ENCODE data around the gene PRKCB.
"Not testable (repeated sequence)": the region's sequence is repeated elsewhere in the genome, so short reads cannot be mapped to it uniquely, and the experiment has no call there.

PRKCB gene

DNA sequence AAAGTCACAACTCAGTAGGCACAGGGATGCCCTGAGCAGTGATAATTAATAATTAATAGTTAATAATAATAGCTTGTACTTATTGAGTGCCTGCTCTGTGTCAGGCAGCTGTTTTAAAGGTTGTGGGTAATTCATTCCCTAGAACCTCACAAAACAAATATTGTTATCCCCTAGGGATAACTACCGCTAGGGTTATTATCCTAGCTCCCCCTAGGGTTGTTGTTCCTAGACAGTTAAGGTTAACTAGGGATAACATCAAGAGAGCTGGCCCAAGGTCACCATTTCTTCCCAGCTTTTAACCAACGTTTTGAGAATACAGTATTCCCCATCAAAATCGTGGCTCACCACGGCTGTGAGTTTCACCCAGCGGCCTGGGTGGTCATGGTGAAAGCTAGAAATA, 180.1 kb downstream of the PRKCB start:
- H3K4me3 ChIP-seq (ENCODE audit: low read depth, low read length), result no peak overlapping the region
- in situ Hi-C loops (cut with HindIII; ENCODE audit: low sequenced_read_pairs), result no loop called here
- no peak for DNase-seq (ENCODE audit: low read depth, low spot score)
- TF ChIP-seq, protein P1, sequence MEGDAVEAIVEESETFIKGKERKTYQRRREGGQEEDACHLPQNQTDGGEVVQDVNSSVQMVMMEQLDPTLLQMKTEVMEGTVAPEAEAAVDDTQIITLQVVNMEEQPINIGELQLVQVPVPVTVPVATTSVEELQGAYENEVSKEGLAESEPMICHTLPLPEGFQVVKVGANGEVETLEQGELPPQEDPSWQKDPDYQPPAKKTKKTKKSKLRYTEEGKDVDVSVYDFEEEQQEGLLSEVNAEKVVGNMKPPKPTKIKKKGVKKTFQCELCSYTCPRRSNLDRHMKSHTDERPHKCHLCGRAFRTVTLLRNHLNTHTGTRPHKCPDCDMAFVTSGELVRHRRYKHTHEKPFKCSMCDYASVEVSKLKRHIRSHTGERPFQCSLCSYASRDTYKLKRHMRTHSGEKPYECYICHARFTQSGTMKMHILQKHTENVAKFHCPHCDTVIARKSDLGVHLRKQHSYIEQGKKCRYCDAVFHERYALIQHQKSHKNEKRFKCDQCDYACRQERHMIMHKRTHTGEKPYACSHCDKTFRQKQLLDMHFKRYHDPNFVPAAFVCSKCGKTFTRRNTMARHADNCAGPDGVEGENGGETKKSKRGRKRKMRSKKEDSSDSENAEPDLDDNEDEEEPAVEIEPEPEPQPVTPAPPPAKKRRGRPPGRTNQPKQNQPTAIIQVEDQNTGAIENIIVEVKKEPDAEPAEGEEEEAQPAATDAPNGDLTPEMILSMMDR (IDR thresholded peaks at IDR 0.05; ENCODE audit: low read depth, low read length), result no peak

DNA sequence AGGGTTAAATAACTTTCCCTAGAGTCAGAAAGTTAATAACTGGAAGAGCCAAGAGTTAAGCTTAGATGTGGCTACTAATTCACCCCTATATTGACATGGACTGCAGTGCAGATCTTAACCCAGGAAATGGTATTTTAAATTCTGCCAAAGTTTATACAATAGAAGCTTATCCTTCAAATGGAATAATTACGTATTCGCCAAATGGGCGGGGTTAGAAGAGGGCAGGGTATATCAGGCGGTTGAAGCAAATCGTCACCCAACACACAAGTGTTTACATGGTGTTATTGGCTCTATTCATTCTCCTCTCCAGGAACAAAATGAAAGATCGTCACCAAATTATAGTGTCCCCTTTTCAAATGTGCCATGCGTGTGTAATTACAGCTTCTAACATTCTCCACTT, 182.7 kb downstream of the PRKCB start:
- in situ Hi-C loops (cut with HindIII; ENCODE audit: low sequenced_read_pairs), result no loop called here
- DNase-seq (ENCODE audit: low read depth, low spot score), result no peak
- H3K4me3 ChIP-seq (ENCODE audit: low read depth, low read length), result no peak overlapping the region
- TF ChIP-seq, protein P1 (IDR thresholded peaks at IDR 0.05; ENCODE audit: low read depth, low read length), result no peak

DNA sequence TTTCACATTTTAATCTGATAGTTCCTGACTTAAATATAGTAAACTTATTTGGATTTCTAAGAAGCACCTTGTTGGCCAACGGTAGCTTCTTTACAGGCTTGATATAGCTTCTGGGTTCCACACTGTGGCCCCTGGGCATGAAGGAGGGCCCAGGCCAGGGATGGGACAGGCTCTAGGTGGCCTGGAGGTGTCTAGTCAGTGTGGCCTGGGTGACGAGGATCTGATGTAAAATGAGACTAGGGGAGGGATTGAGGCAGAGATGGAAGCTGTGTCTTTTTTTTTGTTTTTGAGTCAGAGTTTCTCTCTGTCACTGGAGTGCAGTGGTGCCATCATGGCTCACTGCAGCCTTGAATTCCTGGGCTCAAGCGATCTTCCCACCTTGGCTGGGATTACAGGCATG, 187.0 kb downstream of the PRKCB start:
- TF ChIP-seq, protein P1 (IDR thresholded peaks at IDR 0.05; ENCODE audit: low read depth, low read length), result no peak
- in situ Hi-C loops (cut with HindIII; ENCODE audit: low sequenced_read_pairs), result no loop called here

DNA sequence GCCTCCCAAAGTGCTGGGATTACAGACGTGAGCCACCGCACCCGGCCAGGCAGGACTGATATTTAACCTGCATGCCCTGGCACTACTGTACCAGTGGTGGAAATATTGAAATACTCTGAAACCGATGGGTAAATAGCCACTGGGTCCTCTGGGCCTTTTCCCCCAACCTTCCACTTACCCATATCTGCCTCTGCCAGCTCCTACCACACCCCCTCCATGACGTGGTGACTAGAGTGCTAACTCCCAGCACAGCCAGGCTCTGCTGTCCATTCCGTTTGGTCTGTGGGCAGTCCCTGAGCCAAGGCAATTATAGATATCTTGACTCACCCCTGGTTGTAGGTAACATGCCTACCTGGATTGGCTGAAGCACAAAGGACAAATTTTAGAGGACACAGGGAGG, 187.8 kb downstream of the PRKCB start:
- no peak for DNase-seq (ENCODE audit: low read depth, low spot score)
- TF ChIP-seq, protein P1 (IDR thresholded peaks at IDR 0.05; ENCODE audit: low read depth, low read length), result no peak
- no peak overlapping the region for H3K4me3 ChIP-seq (ENCODE audit: low read depth, low read length)
- in situ Hi-C loops (cut with HindIII; ENCODE audit: low sequenced_read_pairs), result no loop called here

More for the DNA sequence above, 187.0 kb downstream of the PRKCB start:
- DNase-seq (ENCODE audit: low read depth, low spot score), result no peak
- H3K4me3 ChIP-seq (ENCODE audit: low read depth, low read length), result no peak overlapping the region

DNA sequence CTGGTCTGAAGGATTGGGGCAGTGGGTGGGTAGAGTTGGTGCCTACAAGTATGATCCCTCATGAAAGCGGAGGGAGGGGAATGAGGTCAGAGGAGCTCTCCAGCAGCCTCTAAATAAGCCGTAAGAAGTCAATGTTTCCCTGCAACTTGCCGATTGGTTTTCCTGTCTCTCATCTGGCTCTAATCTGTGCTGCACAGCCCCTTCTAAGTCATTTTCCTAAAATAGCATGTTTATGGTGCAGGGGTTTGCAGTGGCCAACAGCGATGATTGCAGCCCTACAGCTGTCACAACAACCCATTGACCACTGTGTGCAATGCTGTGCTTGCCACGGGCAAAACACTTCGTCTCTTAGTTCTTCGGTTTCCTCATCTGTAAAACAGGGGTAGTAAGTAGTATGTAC, 189.2 kb downstream of the PRKCB start:
- H3K4me3 ChIP-seq (ENCODE audit: low read depth, low read length), result no peak overlapping the region
- no peak for DNase-seq (ENCODE audit: low read depth, low spot score)
- TF ChIP-seq, protein P1 (IDR thresholded peaks at IDR 0.05; ENCODE audit: low read depth, low read length), result no peak
- in situ Hi-C loops (cut with HindIII; ENCODE audit: low sequenced_read_pairs), result no loop called here

DNA sequence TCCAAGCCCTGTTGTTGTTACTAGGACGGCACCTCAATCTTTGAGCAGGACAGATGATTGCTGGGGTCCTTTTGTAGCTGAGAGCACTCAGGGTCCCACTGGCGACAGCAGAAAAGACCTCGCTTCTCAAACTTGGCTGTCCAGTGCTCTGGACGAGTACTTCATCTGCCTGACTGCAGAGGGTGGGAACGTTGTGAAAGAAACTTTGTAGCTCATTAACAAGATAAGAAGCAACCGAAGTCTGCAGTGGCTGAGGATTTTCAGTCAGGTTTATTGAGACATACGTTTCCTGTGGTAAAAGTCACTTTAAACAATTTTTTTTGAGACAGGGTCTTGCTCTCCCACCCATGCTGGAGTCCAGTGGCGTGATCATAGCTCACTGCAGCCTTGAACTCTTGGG, 191.7 kb downstream of the PRKCB start:
- TF ChIP-seq, protein P1 (IDR thresholded peaks at IDR 0.05; ENCODE audit: low read depth, low read length), result no peak
- DNase-seq (ENCODE audit: low read depth, low spot score), result no peak
- in situ Hi-C loops (cut with HindIII; ENCODE audit: low sequenced_read_pairs), result no loop called here
- H3K4me3 ChIP-seq (ENCODE audit: low read depth, low read length), result no peak overlapping the region

DNA sequence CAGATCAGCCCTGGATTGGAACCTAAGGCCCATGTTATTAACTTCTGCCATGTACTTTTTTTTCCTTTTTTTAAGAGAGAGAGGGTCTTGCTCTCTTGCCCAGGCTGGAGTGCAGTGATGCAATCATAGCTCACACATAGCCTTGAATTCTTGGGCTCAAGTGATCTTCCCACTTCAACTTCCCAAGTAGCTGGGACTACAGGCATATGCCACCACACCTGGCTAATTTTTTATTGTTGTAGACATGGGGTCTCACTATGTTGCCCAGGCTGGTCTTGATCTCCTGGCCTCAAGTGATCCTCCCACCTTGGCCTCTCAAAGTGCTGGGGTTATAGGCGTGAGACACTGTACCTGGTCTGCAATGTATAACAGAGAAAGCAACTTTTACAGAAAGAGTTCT, 194.1 kb downstream of the PRKCB start:
- H3K4me3 ChIP-seq (ENCODE audit: low read depth, low read length); DNase-seq (ENCODE audit: low read depth, low spot score); in situ Hi-C loops (cut with HindIII; ENCODE audit: low sequenced_read_pairs): not testable (repeated sequence)

Data from astrocyte of the spinal cord (primary cell).